ENCODE measurements around the gene ETFA.
A peak's percentile ranks its signal among the peaks of the same experiment; 100 is the strongest.

ETFA gene

GRCh38 chr15:76337696-76338485 is 26.6 kb upstream of the ETFA start:
- Mint-ChIP-seq H3K4me1 (peaks cover 53% of the 10 kb centered on the region), H3K27me3 (peaks cover 87% of the 10 kb centered on the region), H3K36me3 (ENCODE audit: insufficient read depth) (peaks cover 21% of the 10 kb centered on the region), H3K27ac (ENCODE audit: low read depth) (no peak overlapping the region), H3K9me3 (no peaks in the 10 kb centered on the region), H3K4me3 (peak overlapping the region; percentile 82)
- no peak for ATAC-seq (replicated peaks; ENCODE audit: extremely low read depth, poor library complexity, severe bottlenecking)
- no peak for DNase-seq (ENCODE audit: low spot score in 2 of 2)

GRCh38 chr15:76337059-76337695 is 25.9 kb upstream of the ETFA start:
- no peak for DNase-seq (ENCODE audit: low spot score in 2 of 2)
- Mint-ChIP-seq H3K27me3 (peaks cover 84% of the 10 kb centered on the region), H3K4me1 (peaks cover 52% of the 10 kb centered on the region), H3K9me3 (no peaks in the 10 kb centered on the region), H3K27ac (ENCODE audit: low read depth) (peak overlapping the region; percentile 76), H3K4me3 (peak overlapping the region; percentile 76), H3K36me3 (ENCODE audit: insufficient read depth) (peaks cover 21% of the 10 kb centered on the region)
- no peak for ATAC-seq (replicated peaks; ENCODE audit: extremely low read depth, poor library complexity, severe bottlenecking)

- H3K9me3 Mint-ChIP-seq, result no peaks in the 10 kb centered on the region
- peaks cover 77% of the 10 kb centered on the region for H3K27me3 Mint-ChIP-seq
- peaks cover 45% of the 10 kb centered on the region for H3K4me1 Mint-ChIP-seq
- ATAC-seq (replicated peaks; ENCODE audit: extremely low read depth, poor library complexity, severe bottlenecking) (no peak), DNase-seq (ENCODE audit: low spot score in 2 of 2) (no peak)
- peak within 1 kb of the TSS; percentile 76 for H3K4me3 Mint-ChIP-seq
- peak within 1 kb of the TSS; percentile 76 for H3K27ac Mint-ChIP-seq (ENCODE audit: low read depth)
- H3K36me3 Mint-ChIP-seq (ENCODE audit: insufficient read depth), result peaks cover 21% of the 10 kb centered on the region
These were observed 25.2 kb upstream of the ETFA start, which contains the start of gene ISL2 for GRCh38 chr15:76336254-76337058. Gene ISL2 (plus strand): TSS chr15:76336773. CDS start chr15:76336884, 111 bp downstream.

GRCh38 chr15:76335307-76336253 is 24.3 kb upstream of the ETFA start:
- H3K27me3 Mint-ChIP-seq, result peaks cover 74% of the 10 kb centered on the region
- peaks cover 18% of the 10 kb centered on the region for H3K36me3 Mint-ChIP-seq (ENCODE audit: insufficient read depth)
- peaks cover 44% of the 10 kb centered on the region for H3K4me1 Mint-ChIP-seq
- H3K27ac Mint-ChIP-seq (ENCODE audit: low read depth), result no peak overlapping the region
- DNase-seq (ENCODE audit: low spot score in 2 of 2), result no peak
- H3K9me3 Mint-ChIP-seq, result no peaks in the 10 kb centered on the region
- ATAC-seq (replicated peaks; ENCODE audit: extremely low read depth, poor library complexity, severe bottlenecking), result no peak
- H3K4me3 Mint-ChIP-seq, result peak overlapping the region; percentile 76

GRCh38 chr15:76334438-76335306 is 23.4 kb upstream of the ETFA start:
- ATAC-seq (replicated peaks; ENCODE audit: extremely low read depth, poor library complexity, severe bottlenecking) (no peak), DNase-seq (ENCODE audit: low spot score in 2 of 2) (no peak)
- Mint-ChIP-seq H3K4me3 (peak overlapping the region; percentile 76), H3K9me3 (no peaks in the 10 kb centered on the region), H3K4me1 (peaks cover 36% of the 10 kb centered on the region), H3K27ac (ENCODE audit: low read depth) (no peak overlapping the region), H3K27me3 (peaks cover 74% of the 10 kb centered on the region), H3K36me3 (ENCODE audit: insufficient read depth) (peaks cover 16% of the 10 kb centered on the region)

GRCh38 chr15:76333720-76334437 is 22.6 kb upstream of the ETFA start:
- Mint-ChIP-seq H3K4me3 (no peak overlapping the region), H3K27me3 (peaks cover 74% of the 10 kb centered on the region), H3K4me1 (peaks cover 28% of the 10 kb centered on the region), H3K36me3 (ENCODE audit: insufficient read depth) (peaks cover 16% of the 10 kb centered on the region), H3K27ac (ENCODE audit: low read depth) (no peak overlapping the region), H3K9me3 (no peaks in the 10 kb centered on the region)
- DNase-seq (ENCODE audit: low spot score in 2 of 2) (no peak), ATAC-seq (replicated peaks; ENCODE audit: extremely low read depth, poor library complexity, severe bottlenecking) (no peak)

- H3K27me3 Mint-ChIP-seq, result peaks cover 74% of the 10 kb centered on the region
- H3K4me3 Mint-ChIP-seq, result no peak overlapping the region
- H3K36me3 Mint-ChIP-seq (ENCODE audit: insufficient read depth), result peaks cover 16% of the 10 kb centered on the region
- peaks cover 22% of the 10 kb centered on the region for H3K4me1 Mint-ChIP-seq
- DNase-seq (ENCODE audit: low spot score in 2 of 2), result no peak
- H3K9me3 Mint-ChIP-seq, result no peaks in the 10 kb centered on the region
- ATAC-seq (replicated peaks; ENCODE audit: extremely low read depth, poor library complexity, severe bottlenecking), result no peak
- no peak overlapping the region for H3K27ac Mint-ChIP-seq (ENCODE audit: low read depth)
These were observed 22.0 kb upstream of the ETFA start for GRCh38 chr15:76333309-76333708.

- peaks cover 21% of the 10 kb centered on the region for H3K4me1 Mint-ChIP-seq
- no peaks in the 10 kb centered on the region for H3K9me3 Mint-ChIP-seq
- no peak overlapping the region for H3K4me3 Mint-ChIP-seq
- H3K36me3 Mint-ChIP-seq (ENCODE audit: insufficient read depth), result peaks cover 15% of the 10 kb centered on the region
- H3K27ac Mint-ChIP-seq (ENCODE audit: low read depth), result no peak overlapping the region
- ATAC-seq (replicated peaks; ENCODE audit: extremely low read depth, poor library complexity, severe bottlenecking) (no peak), DNase-seq (ENCODE audit: low spot score in 2 of 2) (no peak)
- peaks cover 76% of the 10 kb centered on the region for H3K27me3 Mint-ChIP-seq
These were observed 21.5 kb upstream of the ETFA start for GRCh38 chr15:76332796-76333195.

- H3K4me1 Mint-ChIP-seq, result no peaks in the 10 kb centered on the region
- H3K36me3 Mint-ChIP-seq (ENCODE audit: insufficient read depth), result no peaks in the 10 kb centered on the region
- H3K27me3 Mint-ChIP-seq, result peaks cover 70% of the 10 kb centered on the region
- H3K4me3 Mint-ChIP-seq, result no peak overlapping the region
- ATAC-seq (replicated peaks; ENCODE audit: extremely low read depth, poor library complexity, severe bottlenecking) (no peak), DNase-seq (ENCODE audit: low spot score in 2 of 2) (no peak)
- no peaks in the 10 kb centered on the region for H3K9me3 Mint-ChIP-seq
- H3K27ac Mint-ChIP-seq (ENCODE audit: low read depth), result no peak overlapping the region
These were observed 18.9 kb upstream of the ETFA start for GRCh38 chr15:76330080-76330680.

GRCh38 chr15:76328958-76329357 is 17.7 kb upstream of the ETFA start:
- Mint-ChIP-seq H3K27me3 (peaks cover 58% of the 10 kb centered on the region), H3K4me1 (no peaks in the 10 kb centered on the region), H3K9me3 (no peaks in the 10 kb centered on the region), H3K36me3 (ENCODE audit: insufficient read depth) (no peaks in the 10 kb centered on the region), H3K4me3 (no peak overlapping the region), H3K27ac (ENCODE audit: low read depth) (no peak overlapping the region)
- no peak for ATAC-seq (replicated peaks; ENCODE audit: extremely low read depth, poor library complexity, severe bottlenecking)
- DNase-seq (ENCODE audit: low spot score in 2 of 2), result no peak
